ENCODE measurements around the gene MOBP.
"Not testable (repeated sequence)": the region's sequence is repeated elsewhere in the genome, so short reads cannot be mapped to it uniquely, and the experiment has no call there.

The MOBP gene, protein sequence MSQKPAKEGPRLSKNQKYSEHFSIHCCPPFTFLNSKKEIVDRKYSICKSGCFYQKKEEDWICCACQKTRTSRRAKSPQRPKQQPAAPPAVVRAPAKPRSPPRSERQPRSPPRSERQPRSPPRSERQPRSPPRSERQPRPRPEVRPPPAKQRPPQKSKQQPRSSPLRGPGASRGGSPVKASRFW

DNA sequence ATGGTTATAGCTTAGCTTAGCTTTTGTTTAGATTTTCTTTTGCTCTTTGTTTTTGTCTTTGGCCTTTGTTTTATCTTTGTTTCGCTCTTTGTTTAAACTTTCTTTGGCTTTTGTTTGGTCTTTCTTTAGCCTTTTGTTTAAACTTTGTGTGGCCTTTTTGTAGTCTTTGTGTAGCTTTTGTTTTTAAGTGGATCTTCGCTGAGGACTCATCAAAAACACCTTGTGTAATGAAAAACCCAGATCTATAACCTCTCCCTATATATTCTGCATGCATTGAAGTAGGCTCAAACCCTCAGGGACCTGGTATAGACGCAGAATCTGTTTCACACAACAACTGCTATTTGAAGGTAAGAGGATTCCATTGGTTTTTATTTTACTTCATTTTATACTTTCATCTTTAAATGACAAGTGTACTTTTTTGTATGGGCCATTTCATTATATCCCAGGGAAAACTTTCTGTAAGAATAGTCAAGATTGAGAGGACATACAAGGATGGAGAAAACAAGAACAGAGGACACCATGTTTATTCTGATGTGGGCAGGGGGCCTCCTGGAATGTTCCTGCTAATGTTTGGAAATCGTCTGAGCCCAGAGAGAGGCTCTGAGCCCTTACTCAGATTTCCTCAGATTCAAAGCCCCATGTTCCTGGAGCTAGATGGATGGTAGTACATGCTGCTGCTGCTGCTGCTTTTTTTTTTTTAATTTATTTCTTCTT lies at the start of gene MOBP:
Gene MOBP, plus strand, starts transcription at position 287 of the 714 bp plus-strand sequence. CDS start 34,390 bp downstream, outside the sequence.
- no peak for DNase-seq (ENCODE audit: low read depth in 2 of 2)

DNA sequence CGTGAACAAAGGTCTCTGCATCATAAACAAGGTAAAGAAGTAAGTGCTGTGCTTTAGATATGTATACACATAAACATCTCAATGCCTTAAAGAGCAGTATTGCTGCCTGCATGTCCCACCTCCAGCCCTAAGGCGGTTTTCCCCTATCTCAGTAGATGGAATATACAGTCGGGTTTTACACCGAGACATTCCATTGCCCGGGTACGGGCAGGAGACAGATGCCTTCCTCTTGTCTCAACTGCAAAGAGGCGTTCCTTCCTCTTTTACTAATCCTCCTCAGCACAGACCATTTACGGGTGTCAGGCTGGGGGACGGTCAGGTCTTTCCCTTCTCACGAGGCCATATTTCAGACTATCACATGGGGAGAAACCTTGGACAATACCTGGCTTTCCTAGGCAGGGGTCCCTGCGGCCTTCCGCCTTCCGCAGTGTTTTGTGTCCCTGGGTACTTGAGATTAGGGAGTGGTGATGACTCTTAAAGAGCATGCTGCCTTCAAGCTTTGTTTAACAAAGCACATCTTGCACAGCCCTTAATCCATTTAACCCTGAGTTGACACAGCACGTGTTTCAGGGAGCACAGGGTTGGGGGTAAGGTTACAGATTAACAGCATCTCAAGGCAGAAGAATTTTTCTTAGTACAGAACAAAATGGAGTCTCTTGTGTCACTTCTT lies 48.8 kb upstream of the MOBP start:
- DNase-seq (ENCODE audit: low read depth in 2 of 2), result not testable (repeated sequence)

DNA sequence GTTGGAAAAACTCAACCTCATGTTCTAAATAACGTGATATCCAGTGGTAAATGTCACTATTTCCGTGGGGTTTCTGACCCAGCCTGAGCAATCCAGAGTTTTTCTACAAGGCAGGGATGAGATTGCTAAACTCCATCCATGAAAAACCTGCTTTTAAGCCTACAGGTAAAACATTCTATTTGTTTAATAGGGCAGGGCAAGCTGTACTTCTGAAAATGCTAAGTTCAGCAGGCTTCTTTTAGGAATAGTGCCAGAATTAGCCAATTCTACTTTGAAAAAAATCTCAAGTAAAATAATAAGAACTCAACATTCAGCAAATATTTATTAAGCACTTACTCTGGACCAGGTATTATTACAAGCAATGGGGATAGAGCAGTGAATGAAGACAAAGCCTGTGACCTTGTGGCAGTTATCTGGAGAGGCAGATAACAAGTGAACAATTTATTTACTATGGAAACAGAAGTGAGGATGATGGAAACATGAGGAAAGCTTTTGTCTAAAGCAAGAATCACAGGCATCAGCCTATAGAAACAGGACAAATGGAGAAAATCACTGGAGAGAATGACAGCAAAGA lies 47.7 kb upstream of the MOBP start:
- DNase-seq (ENCODE audit: low read depth in 2 of 2), result no peak

DNA sequence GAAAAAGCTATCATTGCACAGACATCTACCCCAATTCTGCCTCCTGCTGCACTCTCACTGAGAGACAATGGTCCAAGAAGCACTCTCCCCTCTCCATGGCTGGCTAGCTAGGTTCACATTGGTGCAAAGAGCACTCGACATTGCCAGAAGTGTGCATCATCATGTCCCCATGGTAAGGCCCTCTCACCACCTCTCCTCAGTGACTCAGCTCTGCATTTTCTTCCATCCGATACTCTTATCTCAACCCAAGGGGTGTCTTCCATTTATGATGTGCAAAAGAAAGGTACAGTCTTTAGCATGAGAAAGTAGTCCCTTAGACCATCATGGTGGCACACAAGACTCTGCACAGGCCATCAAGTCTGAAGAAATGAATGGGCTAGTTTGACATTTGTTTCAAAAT lies 46.9 kb upstream of the MOBP start:
- no peak for DNase-seq (ENCODE audit: low read depth in 2 of 2)

DNA sequence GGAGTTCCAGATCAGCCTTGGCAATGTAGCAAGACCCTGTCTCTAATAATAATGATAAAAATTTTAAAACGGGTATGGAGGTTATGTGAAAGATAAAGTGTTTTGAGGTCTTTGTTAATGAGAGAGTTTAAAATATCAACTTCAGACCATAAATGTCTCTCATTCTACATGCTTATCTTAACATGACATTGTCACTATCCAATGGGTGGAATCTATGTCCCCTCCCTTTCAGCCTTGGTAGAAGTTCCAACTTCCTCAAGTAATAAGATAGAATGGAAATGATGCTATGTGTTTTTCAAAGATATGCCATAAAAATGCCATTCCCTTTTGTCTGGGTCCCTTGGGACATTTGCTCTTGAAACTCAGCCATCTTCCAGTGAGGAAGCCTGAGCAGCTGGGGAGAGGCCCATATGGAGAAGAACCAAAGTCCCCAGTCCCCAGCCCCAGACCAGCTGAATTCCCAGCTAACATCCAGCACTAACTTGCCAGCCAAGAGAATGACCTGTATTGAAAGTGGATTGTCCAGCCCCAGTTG lies 44.0 kb upstream of the MOBP start:
- no peak for DNase-seq (ENCODE audit: low read depth in 2 of 2)

DNA sequence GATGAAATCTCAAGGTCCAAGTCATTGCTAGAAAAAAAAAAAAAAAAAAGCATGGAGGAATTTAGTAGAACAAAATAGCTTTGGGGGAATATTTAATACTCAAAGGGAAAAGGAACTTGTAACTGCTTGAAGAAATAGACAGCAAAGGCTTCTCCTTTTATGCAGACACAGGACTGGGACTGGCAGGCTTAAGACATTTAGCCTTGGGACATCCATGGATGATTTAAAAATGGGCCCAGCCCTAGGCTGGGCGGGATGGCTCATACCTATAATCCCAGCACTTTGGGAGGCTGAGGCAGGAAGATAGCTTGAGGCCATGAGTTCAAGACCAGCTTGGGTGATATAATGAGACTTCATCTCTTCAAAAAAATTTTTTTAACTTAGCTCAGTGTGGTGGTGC lies 41.2 kb upstream of the MOBP start:
- DNase-seq (ENCODE audit: low read depth in 2 of 2), result no peak

DNA sequence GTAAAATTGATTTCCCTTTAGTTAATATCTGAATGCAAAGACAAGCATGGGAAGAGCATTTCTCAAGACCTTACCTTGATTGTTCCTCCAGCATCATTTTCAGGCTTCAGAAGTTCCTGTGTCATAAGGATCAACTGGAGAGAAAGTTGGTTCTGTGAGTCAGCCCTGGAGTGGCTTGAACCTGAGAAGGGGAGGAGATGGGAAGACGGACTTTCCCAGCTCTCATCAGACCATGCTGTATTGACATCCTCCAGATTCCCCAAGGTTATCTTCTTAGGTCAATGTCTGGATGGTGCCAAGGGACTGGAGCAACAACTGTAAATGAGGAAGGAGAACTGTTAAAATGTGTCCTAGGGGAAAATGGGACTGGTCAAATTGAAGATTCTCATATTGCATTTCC lies 40.0 kb upstream of the MOBP start:
- DNase-seq (ENCODE audit: low read depth in 2 of 2), result no peak

DNA sequence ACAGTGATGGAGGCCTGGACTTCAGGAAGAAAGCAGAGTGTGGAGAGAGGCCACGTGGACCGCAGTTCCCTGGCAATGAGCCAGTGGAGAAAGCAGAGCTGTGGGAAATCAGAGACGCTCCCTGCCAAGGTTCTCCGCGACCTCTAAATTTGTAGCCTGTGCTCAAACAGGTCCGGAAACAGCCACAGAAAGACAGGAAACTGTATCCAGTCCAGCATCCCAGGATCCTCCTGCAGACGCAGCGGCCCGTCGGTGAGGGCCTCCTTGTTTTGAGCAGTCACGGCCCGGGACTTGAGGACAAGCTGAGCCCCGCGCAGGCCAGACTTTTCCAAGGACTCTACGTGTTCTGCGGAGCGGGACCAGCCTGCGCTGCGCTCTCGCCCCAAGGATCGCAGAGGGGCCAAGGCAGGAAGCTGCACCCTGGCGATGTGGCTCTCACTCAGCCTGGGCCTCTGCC lies 38.7 kb upstream of the MOBP start:
- no peak for DNase-seq (ENCODE audit: low read depth in 2 of 2)

DNA sequence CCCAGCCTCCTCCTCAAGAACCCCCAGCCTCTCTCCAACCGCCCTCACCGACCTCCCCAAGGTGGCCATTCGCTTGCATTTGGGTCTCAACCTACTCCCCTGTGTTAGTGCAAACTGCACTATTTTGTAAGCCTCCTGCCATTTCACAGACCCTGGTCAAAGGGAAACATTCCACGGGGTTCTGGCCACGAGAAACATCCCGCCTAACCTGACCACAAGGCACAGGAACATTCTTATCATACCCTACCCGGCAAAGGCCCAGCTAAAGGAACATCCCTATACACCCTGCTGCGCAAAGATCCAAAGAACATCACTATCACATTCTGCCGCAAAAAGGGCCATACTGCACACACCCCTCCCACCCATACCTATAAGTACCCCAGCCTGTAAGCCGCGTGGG lies 38.0 kb upstream of the MOBP start:
- DNase-seq (ENCODE audit: low read depth in 2 of 2), result no peak

DNA sequence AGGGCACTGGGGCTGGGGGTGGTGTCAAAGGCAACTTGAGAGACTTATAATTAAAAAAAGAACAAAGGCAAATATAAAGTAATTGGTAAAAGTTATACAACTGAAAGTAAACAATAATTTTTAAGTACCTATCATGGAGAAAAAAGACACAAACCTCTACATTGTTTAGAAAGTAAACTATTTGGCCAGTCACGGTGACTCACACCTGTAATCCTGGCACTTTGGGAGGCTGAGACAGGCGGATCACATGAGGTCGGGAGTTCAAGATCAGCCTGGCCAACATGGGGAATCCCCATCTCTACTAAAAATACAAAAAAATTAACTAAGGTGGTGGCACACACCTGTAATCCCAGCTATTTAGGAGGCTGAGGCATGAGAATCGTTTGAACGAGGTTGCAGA lies 35.1 kb upstream of the MOBP start:
- no peak for DNase-seq (ENCODE audit: low read depth in 2 of 2)

DNA sequence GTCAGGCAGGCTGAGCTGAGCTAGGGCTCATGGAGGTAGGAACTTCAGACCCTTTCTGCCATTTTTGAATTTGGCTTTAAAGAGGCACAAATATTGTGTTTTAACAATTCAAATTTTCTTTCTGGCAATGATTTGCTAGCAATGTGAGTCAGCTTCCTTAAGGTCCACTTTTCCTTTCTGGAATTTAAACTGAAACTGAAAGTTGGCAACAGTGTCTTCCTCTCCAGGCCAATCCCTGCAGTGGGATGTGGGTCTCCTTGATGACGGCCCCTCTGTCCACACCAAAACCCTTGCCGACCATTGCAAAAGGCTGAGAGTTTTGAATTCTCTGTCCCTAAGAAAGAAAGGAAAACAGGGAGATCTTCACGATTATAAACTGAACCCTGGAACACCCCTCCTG lies 33.8 kb upstream of the MOBP start:
- DNase-seq (ENCODE audit: low read depth in 2 of 2), result no peak

DNA sequence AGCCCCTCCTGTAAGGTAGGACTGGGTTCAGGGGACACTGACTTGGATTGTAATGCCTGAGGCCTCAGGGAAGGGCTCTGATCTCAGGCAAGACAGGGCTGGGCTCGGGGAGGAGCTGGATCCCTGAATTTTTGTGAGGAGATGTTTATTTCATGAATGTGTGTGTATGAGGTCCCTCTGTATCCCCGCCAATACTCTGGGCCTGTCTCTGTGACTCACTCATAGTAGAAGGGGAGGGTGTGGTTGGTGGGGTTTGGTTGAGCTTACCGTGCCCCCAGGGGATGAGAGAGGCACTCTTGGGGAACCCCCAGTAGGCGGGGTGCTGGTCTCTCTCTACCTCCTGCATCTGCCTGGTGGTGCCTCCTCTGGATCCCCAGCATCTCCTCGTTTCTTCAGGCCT lies 32.9 kb upstream of the MOBP start:
- DNase-seq (ENCODE audit: low read depth in 2 of 2), result no peak

DNA sequence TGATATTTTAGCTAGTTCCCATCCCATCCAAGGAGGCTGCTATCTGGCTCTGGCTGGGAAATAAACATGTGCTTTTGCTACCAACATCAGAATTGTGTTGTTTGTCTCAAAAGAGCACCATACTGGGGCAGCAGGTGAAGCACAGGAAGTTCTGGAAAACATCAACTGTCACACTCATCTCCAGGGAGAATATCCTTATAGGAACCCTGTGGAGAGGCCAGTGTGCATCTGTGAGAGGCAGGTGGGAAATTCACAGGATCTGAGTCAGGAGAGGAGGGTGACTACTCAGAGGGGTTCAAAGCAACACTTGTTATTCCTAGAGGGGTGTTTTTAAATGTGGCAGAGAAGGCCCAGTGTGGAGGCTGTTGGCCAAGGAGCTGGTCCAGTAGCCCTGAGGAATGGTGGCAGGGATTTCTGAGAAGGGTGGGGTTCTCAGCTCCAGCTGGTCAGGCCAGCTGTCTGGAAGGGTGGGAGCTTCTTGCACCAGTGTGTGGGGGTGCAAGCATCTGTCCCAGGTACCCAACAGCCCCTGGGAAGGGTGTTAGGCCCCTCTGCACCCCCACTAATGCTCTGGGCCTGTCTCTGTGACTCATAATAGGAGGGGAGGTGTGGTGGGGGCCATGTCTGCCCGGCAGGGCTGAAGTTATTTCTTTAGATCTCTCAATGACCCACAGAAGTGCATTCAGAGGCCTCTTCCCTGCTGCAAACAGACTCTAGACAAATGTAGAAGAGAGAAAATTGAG lies 32.3 kb upstream of the MOBP start:
- DNase-seq (ENCODE audit: low read depth in 2 of 2), result no peak

DNA sequence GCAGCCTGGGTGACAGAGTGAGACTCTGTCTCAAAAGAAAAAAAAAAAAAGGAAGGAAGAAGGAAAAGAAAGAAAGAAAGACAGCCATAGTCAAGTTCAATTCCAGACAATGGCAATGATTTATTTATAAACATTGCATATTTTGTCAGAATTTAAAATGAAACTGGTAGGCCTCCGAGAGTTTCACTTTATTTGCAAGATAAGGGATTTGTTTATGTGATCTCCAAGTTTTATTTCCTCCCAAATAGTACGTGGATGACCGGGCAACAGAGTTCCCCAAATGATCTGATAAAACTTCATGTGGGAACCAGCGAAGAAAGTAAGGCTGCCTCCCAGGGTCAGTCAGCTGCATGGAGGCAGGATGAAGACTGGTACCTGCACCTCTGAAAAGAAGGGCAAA lies 28.6 kb upstream of the MOBP start:
- no peak for DNase-seq (ENCODE audit: low read depth in 2 of 2)

DNA sequence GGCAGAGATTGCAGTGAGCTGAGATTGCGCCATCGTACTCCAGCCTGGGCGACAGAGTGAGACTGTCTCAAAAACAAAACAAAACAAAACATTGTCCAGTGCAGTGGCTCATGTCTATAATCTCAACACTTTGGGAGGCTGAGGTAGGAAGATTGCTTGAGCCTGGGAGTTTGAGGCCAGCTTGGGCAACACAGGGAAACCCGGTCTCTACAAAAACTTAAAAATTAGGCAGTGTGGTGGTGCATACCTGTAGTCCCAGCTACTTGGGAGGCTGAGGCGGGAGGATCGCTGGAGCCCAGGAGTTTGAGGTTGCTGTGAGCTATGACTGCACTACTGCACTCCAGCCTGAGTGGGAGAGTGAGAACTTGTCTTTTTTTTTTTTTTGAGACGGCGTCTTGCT lies 27.2 kb upstream of the MOBP start:
- DNase-seq (ENCODE audit: low read depth in 2 of 2), result no peak

DNA sequence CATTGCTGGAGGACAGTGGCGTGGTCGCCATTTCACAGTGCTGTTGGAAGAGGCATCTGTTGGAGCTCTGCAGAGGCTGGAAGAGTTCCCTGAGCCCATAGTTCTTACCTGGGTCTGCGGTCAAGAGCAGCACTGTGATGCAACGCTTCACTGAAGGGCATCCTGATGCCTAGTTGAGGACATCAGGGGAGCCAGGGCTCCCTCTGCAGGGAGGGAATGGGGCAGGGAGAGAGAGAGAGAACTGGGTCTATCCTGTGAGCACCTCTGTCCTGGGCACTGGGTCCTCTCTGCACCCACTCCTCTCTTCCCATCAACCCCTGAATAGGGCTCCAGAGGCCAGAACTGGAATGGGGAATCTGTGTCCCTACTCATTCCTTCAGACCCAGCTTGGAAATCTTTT lies 23.9 kb upstream of the MOBP start:
- DNase-seq (ENCODE audit: low read depth in 2 of 2), result no peak

DNA sequence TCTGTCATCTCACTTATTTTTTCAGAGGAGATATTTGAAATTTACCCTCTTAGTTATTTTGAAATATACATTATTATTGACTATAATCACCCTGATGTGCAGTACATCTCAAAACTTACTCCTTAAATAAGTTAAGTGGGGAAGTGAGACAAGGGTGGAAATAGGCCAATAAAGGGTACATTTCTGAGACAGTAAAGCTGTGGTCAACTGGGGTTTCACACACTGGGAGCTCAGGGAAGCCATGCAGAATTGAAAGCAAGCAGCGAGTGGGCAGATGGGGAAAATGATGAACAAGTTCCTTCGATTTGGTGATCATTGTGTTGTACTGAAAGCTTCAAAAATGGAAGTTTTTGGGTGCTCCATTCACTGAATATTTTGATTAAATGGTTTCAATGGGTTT lies 21.6 kb upstream of the MOBP start:
- DNase-seq (ENCODE audit: low read depth in 2 of 2), result no peak

DNA sequence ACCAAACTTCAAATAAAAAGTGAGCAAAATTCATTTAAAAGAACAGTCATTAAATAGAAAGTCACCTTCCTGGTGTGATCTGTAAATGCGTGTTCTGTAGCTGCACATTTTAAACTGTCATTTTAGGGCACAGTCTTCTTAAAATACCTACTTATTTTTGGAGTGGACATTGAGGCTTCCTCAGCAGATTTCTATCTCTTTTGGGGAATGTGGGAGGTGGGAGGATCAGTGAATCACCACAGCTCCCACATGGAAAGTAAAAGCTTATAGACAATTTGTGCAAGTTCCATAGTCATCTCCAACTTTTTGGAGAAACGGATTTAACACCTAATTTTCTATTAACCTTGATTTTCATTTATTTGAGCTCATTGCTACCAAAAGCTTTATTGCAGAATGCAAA lies 21.0 kb upstream of the MOBP start:
- no peak for DNase-seq (ENCODE audit: low read depth in 2 of 2)

DNA sequence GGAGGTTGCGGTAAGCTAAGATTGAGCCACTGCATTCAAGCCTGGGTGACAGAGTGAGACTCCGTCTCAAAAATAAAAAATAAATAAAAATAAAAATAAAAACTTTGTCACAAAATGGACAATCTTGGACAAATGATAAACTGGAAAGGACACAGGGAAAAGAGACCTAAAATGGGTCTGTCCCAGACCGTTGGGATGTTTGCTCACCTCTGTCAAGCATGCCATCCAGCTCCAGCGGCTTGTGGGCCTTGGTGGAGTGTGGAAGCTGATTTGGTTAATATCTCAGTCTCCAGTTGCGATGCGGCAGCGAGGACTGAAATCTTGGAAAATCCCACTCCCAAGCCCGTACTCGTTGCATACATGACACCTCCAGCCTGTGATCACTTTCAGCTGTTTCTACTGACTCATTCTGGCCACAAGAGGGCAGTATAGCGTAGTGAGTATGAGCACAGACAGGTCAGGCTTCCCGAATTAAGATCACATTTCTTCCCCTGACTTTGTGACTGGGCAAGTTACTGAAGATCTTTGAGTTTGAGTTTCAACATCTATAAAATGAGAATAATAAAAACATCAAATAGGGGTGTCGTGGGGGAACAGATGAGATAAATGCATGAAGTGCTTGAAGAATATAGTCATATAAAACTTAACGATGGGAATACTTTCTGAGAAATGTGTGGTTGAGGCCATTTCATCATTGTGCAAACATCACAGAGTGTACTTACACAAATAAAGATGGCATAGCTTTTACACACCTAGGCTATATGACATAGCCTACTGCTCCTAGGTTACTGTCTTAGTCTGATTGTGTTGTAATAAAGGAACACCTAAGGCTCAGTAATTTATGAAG lies 19.6 kb upstream of the MOBP start:
- peak in 1 of 2 donors; percentile 41 for DNase-seq (ENCODE audit: low read depth in 2 of 2)

DNA sequence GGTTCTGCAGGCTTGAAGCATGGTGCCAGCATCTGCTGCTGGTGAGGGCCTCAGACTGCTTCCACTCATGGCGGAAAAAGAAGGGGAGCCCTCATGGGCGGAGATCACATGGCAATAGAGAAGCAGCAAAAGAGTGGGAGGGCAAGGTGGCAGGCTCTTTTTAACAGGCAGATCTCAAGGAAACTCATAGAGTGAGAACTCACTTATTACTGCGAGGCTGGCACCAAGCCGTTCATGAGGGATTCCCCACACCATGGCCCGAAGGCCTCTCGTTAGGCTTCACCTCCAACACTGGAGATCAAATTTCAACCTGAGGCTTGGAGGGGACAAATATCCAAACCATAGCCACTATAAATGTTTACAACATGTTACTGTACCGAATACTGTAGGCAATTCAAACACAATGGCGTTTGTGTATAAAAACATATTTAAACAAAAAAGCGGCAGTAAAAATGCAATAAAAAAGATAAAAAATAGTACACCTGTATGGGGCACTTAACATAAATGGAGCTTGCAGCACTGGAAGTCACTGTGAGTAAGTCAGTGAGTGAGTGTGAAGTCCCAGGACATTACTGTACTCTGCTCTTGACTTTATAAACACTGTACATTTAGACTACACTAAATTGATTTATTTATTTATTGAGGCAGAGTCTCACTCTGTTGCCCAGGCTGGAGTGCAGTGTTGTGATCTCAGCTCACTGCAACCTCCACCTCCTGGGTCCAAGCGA lies 18.8 kb upstream of the MOBP start:
- no peak for DNase-seq (ENCODE audit: low read depth in 2 of 2)

Data from stimulated activated CD8-positive, alpha-beta memory T cell treated with anti-CD3 and anti-CD28 coated beads, Interleukin-15, amount 100 ng/mL, for 4 hours (primary cell).